NCI-H82 (cell line): ENCODE data around the gene MPDU1.

Source experiments
- DNase-seq: peaks from one replicate; lab custom pipeline; 2025; lab: John Stamatoyannopoulos, UW

Gene MPDU1

GRCh38 chr17:7583253-7584109 is at the start of gene MPDU1:
Gene MPDU1, plus strand, starts transcription at chr17:7583852. Its CDS starts 11 bp downstream, at chr17:7583863.
- DNase-seq, result peak; percentile 99

- no peak for DNase-seq
These were observed 45.6 kb upstream of the MPDU1 start for GRCh38 chr17:7538050-7538449.

GRCh38 chr17:7538891-7539545 is 44.6 kb upstream of the MPDU1 start:
- no peak for DNase-seq

- no peak for DNase-seq
These were observed 42.5 kb upstream of the MPDU1 start for GRCh38 chr17:7541074-7541621.

- no peak for DNase-seq
These were observed 38.7 kb upstream of the MPDU1 start for GRCh38 chr17:7544911-7545310.

GRCh38 chr17:7548585-7549400 is 34.9 kb upstream of the MPDU1 start, which contains the start of gene TNFSF12:
Gene TNFSF12, plus strand, starts transcription at chr17:7549058. Its CDS starts 96 bp downstream, at chr17:7549154.
- DNase-seq, result peak; percentile 27

GRCh38 chr17:7549401-7550055 is 34.1 kb upstream of the MPDU1 start:
- no peak for DNase-seq

- no peak for DNase-seq
These were observed 33.3 kb upstream of the MPDU1 start for GRCh38 chr17:7550344-7550743.

- DNase-seq, result no peak
These were observed 32.3 kb upstream of the MPDU1 start for GRCh38 chr17:7551396-7551795.

- DNase-seq, result no peak
These were observed 31.0 kb upstream of the MPDU1 start for GRCh38 chr17:7552621-7553051.

GRCh38 chr17:7553356-7553755 is 30.3 kb upstream of the MPDU1 start:
- no peak for DNase-seq

- peak; percentile 54 for DNase-seq
These were observed 28.2 kb upstream of the MPDU1 start for GRCh38 chr17:7555320-7555948.

- DNase-seq, result no peak
These were observed 27.0 kb upstream of the MPDU1 start for GRCh38 chr17:7556627-7557026.

- no peak for DNase-seq
These were observed 26.4 kb upstream of the MPDU1 start for GRCh38 chr17:7557147-7557764.

- no peak for DNase-seq
These were observed 25.7 kb upstream of the MPDU1 start for GRCh38 chr17:7557775-7558543.

- no peak for DNase-seq
These were observed 24.9 kb upstream of the MPDU1 start, which contains the start of gene TNFSF13 for GRCh38 chr17:7558544-7559319. Gene TNFSF13, plus strand, starts transcription at chr17:7558750. Its CDS starts 290 bp downstream, at chr17:7559040.

- no peak for DNase-seq
These were observed 24.1 kb upstream of the MPDU1 start for GRCh38 chr17:7559320-7560171.
